GM18505 (cell line): ENCODE data around the gene PLXNA1.

Experiments used
- ATAC-seq: cut with Tn5 transposase; IDR thresholded peaks from one replicate; pipeline ENCODE4 v1.9.1; 2021; ENCODE audit not compliant: unreplicated experiment
- POLR2A ChIP-seq: IDR thresholded peaks from 4 replicates; pipeline ENCODE4 v1.6.1; 2011; ENCODE audit warnings: borderline replicate concordance; ENCODE audit not compliant: insufficient read depth, insufficient read length; ENCODE audit errors: extremely low read depth

PLXNA1 gene

DNA sequence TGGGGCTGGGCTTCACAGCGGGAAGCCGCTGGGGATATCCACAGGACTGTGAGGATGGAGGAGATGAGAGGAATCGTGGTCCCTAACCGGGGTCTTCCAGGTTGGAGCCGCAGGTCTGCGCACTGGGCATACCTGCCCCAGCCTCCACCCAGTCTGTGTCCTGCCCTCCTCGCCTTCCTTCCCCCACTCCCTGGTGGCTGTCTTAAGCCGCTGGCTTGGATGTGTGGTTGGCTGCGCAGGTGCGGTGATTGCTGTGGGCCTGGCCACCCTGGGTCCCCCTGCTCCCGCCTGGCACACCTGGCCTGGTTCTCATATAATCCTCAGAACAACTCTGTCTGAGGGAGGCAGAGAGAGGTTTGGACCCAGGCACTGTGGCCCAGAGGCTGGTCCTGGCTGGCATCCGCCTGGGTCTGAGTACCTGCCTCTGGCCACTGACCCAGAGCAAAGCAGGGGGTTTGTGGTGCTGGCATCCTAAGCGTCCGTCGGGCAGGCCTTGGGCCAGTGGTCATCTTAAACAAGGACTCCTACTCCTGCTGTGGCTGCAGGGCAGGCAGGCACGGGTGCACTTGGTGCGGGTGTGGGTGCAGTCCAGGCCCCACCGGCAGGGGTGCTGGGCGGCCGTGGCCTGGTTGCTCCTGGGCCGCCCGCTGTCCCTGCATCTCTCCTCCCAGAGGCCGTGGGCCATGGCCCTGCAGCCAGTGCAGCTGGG, 18.7 kb downstream of the PLXNA1 start:
- no peak for ATAC-seq
- no peak for TF ChIP-seq POLR2A

DNA sequence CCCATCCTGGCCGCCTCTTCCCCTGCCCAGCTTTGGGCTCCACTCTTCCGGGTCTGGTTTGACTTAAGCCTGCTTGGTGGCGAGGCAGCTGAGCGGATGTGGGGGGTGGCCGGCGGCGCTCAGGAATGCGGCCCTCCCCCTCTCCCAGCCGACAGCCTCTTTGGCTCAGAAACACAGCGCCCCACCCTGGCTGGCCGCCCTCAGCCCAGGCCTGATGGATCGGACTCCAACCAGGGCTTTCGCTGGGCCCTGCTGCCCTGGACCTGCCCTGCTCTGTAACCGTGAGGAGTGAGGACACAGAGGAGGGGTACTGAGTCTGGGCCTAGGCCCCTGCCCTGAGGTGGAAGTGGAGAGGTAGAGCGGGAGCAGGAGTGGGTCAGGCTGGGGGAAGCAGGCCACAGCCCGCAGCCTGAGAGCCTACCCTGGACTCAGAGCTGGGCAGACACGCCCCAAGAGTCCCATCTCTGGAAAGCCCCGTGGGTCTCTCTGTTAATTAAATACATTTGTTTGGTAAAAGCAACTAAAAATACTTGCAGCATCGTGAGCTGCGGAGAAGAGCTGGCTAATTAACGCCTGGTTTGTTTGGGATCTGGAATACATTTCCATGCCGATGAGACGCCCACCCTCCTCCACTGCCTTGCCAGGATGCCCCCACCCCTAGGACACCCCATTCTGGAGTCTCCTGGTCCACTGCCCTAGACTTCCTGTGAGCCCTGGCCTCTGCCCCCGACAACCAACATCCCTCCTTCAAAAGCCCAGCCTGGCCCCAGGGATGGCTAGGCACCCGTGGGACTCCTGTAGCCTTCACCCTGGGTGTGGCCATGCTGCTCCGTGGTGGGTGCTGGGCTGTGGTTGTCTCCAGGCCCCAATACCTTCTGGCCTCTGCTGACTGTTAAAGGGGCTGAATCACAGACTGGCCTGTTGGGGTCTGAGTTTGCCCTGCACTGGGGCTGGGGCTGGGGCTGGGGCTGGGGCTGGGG, 19.6 kb downstream of the PLXNA1 start:
- TF ChIP-seq POLR2A = no peak
- no peak for ATAC-seq

DNA sequence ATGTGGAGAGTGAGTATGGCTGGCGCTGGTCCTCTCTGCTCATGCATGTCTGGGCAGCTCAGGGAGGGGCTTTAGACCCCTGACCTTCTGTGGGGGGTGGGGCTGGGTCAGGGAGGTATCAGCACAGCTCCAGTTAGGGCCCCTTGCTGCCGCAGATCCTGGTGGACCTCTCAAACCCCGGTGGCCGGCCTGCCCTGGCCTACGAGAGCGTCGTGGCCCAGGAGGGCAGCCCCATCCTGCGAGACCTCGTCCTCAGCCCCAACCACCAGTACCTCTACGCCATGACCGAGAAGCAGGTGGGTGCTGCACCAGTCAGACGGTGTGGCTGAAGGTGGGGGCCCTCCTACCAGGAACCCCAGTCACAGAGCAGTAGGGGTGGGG, 20.2 kb downstream of the PLXNA1 start:
- TF ChIP-seq POLR2A = no peak
- ATAC-seq = no peak

- ATAC-seq = no peak
- TF ChIP-seq POLR2A = no peak
Measured at GRCh38 chr3:127003601-127004280, 20.8 kb downstream of the PLXNA1 start.

GRCh38 chr3:127004641-127005397, 21.9 kb downstream of the PLXNA1 start:
- no peak for ATAC-seq
- no peak for TF ChIP-seq POLR2A

DNA sequence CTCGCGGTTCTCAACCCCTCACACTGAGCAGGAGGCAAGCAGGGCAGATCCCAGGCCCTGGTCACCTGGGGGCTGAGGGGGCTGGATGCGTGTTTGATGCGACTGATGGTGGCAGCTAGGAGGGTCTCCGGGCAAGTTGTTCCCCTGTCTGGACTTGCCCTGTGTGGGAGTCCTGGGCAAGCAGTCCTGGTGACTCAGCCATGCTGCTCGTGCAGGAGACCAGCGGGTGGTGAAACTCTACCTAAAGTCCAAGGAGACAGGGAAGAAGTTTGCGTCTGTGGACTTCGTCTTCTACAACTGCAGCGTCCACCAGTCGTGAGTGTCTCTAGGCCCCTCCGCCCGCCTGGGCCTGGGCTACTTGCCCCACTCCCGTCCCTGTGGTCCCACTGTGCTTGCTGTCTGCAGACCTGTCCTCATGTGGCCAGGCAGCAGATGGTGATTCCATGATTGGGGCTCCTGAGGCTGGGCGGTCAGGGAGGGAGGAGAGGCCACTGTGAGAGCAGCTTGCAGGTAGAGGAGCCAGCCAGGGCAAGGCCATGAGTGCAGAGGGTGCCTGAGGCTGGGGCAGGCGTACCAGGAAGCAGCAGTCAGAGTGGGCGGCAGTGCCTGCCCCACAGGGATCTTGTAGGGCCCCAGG, 23.1 kb downstream of the PLXNA1 start:
- ATAC-seq = no peak

GRCh38 chr3:127006781-127007436, 24.0 kb downstream of the PLXNA1 start:
- ATAC-seq = no peak
- TF ChIP-seq POLR2A = no peak

More for the DNA sequence above, 23.1 kb downstream of the PLXNA1 start:
- TF ChIP-seq POLR2A = no peak

- no peak for TF ChIP-seq POLR2A
- no peak for ATAC-seq
Measured at GRCh38 chr3:127008236-127008635, 25.3 kb downstream of the PLXNA1 start.

DNA sequence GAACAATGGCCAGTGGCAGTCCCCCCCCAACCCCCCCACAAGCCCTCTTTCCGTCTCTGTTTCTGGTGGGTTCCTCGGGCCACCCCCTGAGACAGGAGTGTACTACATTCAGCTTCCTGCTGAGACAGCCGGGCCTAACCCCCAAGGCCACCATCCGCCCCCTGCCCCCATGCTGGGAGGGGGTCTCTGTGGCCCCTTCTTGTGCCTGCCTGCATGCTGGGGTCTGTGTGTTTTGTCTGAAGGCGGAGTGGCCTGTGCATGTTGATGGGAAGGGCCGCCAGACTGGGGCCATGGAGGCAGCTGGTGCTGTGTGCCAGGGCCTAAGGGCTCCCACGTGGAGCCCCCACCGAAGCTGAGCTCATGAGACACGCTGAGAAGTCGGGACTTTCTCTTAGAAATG, 26.6 kb downstream of the PLXNA1 start:
- TF ChIP-seq POLR2A = no peak
- ATAC-seq = no peak

DNA sequence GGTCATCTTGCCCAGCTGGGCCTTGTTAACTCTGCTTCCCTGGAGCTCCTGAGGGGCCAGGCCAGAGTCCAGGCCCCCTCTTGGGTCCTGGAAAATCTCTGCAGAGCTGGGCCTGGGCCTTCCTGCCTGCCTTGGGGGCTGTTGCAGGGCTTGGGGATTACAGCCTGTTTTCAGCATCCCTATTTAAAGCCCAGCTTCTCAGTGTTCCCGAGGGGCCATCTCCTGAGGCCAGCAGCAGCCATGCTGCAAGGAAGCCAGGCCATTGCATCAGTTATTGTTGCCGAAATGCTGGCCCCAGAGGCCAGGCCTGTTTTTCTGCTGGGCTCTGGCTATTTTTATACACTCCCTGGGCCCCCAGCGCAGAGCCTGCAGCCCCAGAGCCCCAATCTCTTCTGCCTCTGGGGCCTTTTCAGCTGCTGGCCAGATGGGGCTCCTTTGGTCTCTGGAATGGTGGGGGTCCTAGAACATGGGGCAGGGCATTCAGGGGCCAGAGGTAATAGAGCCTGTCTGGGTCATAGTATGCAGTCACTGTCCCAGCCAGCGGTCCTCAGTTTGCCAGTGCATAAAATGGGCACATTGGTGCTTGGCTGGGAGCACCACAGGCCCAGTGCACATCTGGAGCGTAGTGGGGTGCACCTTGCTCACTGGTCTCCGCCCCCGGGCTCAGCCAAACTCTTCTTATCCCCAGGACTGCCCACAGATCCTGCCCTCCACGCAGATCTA, 28.5 kb downstream of the PLXNA1 start:
- TF ChIP-seq POLR2A = no peak
- no peak for ATAC-seq

DNA sequence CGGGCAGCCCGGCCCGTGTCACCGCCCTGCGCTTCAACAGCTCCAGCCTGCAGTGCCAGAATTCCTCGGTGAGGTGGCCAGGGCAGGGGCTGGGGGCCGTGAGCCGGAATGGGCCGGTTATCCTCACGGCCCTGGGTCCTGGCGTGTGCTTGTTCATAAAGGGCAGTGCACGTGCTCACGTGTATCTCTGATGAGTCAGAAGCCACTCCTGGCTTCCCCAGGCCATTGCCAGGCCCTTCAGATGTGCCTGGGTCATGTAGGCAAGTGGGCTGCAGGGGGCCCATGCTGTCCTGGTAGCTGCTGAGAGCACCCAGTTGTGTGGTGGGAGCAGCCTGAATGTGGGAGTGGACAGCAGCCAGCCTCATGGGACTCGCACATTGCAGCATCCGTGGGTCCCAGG, 29.2 kb downstream of the PLXNA1 start:
- no peak for TF ChIP-seq POLR2A
- ATAC-seq = no peak
